Parathyroid adenoma (tissue), 2 donors: ENCODE data around the gene EPS8L2.

Experiments used
- H2AFZ ChIP-seq: fragments of 300-600 bp; sonication (generic); one replicate; pipeline ENCODE4 v1.7.0; 2017; ENCODE audit warnings: antibody characterized with exemption, mild to moderate bottlenecking
- H3K27ac ChIP-seq: fragments of 300-600 bp; sonication (generic); one replicate; pipeline ENCODE4 v1.7.0; 2017
- H3K27me3 ChIP-seq: fragments of 300-600 bp; sonication (generic); one replicate; pipeline ENCODE4 v1.7.0; 2017; ENCODE audit warnings: low read length; ENCODE audit not compliant: control insufficient read depth, insufficient read depth
- H3K36me3 ChIP-seq: fragments of 300-600 bp; sonication (generic); one replicate; pipeline ENCODE4 v1.7.0; 2017; ENCODE audit warnings: low read length; ENCODE audit not compliant: control insufficient read depth, insufficient read depth
- H3K4me1 ChIP-seq: fragments of 300-600 bp; sonication (generic); one replicate; pipeline ENCODE4 v1.7.0; 2017; ENCODE audit warnings: control low read depth
- H3K4me2 ChIP-seq: fragments of 300-600 bp; sonication (generic); one replicate; pipeline ENCODE4 v1.7.0; 2017; ENCODE audit warnings: low read length
- H3K4me3 ChIP-seq: fragments of 300-600 bp; sonication (generic); one replicate; pipeline ENCODE4 v1.7.0; 2017; ENCODE audit warnings: low read depth, low read length
- H3K79me2 ChIP-seq: fragments of 300-600 bp; sonication (generic); one replicate; pipeline ENCODE4 v1.7.0; 2017; ENCODE audit warnings: control low read depth
- H3K9ac ChIP-seq: fragments of 300-600 bp; sonication (generic); one replicate; pipeline ENCODE4 v1.7.0; 2017; ENCODE audit warnings: mild to moderate bottlenecking
- H3K9me3 ChIP-seq: fragments of 300-600 bp; sonication (generic); one replicate; pipeline ENCODE4 v1.7.0; 2017; ENCODE audit warnings: low read length; ENCODE audit not compliant: control insufficient read depth
- TF ChIP-seq, protein P1 (sequence below): fragments of 300-600 bp; sonication (generic); IDR thresholded peaks from one replicate; pipeline ENCODE4 v1.7.0; 2017; ENCODE audit warnings: antibody characterized with exemption, mild to moderate bottlenecking
- donor health status: primary hyperparathyroidism.

The EPS8L2 gene

DNA sequence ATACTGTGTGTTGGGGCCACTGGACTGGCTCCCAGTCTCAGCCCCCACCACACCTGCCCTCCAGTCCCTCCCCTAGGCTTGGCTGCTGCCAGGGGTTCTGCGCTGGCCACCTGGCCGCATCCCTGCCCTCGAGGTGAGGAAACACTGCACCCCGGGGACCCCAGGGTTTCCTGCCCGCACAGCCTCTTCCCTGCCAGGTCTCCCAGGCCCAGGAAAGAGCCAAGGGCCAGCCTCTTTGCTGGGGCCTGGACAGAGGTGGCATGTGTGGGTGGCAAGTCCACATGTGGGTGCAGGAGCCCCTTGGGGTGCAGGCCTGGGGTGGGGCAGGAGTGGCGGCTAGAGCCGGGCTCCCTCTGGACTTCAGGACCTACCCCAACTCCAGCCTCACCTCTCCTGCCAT lies 2.5 kb downstream of the EPS8L2 start:
- no peak overlapping the region for H3K4me2 ChIP-seq
- no peak overlapping the region for H3K9ac ChIP-seq
- no peaks in the 10 kb centered on the region for H3K9me3 ChIP-seq
- no peaks in the 10 kb centered on the region for H3K79me2 ChIP-seq
- no peak overlapping the region for H3K4me3 ChIP-seq
- no peaks in the 10 kb centered on the region for H3K27me3 ChIP-seq
- no peak overlapping the region for H3K27ac ChIP-seq
- no peaks in the 10 kb centered on the region for H3K36me3 ChIP-seq
- no peaks in the 10 kb centered on the region for H3K4me1 ChIP-seq
- TF ChIP-seq, protein P1, sequence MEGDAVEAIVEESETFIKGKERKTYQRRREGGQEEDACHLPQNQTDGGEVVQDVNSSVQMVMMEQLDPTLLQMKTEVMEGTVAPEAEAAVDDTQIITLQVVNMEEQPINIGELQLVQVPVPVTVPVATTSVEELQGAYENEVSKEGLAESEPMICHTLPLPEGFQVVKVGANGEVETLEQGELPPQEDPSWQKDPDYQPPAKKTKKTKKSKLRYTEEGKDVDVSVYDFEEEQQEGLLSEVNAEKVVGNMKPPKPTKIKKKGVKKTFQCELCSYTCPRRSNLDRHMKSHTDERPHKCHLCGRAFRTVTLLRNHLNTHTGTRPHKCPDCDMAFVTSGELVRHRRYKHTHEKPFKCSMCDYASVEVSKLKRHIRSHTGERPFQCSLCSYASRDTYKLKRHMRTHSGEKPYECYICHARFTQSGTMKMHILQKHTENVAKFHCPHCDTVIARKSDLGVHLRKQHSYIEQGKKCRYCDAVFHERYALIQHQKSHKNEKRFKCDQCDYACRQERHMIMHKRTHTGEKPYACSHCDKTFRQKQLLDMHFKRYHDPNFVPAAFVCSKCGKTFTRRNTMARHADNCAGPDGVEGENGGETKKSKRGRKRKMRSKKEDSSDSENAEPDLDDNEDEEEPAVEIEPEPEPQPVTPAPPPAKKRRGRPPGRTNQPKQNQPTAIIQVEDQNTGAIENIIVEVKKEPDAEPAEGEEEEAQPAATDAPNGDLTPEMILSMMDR, result no peak
- no peak overlapping the region for H2AFZ ChIP-seq

DNA sequence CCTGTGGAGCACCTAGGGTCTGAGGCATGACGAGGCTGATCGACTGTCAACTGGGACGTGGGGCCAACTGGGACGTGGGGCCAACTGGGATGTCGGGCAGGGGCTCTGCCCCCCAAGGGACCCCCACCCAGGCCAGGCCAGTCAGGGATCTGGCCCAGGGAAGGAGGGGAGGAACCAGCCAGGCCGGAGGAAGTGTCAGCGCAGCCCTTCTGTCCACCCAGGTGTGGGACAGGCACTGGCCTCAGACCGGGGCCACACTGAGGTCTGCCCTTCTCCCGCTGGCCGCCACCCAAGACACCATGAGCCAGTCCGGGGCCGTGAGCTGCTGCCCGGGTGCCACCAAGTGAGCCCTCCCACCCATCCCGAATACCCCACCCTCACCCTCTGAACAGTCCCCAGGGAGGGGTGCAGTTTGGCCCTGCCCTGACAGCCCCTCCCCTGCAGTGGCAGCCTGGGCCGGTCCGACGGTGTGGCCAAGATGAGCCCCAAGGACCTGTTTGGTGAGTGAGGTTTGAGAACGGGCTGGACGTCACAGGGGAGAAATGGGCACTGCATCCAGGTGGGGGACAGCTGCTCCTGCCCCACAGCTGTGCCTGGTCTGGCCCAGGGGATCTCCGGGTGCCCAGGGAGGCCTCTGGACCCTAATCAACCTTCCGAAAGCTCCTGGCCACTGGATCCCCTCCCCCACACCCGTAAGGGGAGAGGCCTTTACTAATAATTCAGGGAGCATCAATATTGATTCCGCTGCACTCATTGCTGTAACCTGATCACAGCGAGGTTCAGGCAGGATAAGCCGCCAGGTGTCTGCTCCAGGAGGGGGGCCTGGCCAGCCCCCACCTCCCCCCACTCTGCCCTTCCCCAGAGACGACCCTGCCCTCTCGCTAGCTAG lies 3.3 kb downstream of the EPS8L2 start:
- no peak overlapping the region for H3K4me3 ChIP-seq
- no peaks in the 10 kb centered on the region for H3K79me2 ChIP-seq
- H3K36me3 ChIP-seq, result no peaks in the 10 kb centered on the region
- H3K9ac ChIP-seq, result no peak overlapping the region
- no peak overlapping the region for H2AFZ ChIP-seq
- H3K4me2 ChIP-seq, result no peak overlapping the region
- no peaks in the 10 kb centered on the region for H3K4me1 ChIP-seq
- no peaks in the 10 kb centered on the region for H3K27me3 ChIP-seq
- H3K27ac ChIP-seq, result no peak overlapping the region
- H3K9me3 ChIP-seq, result no peaks in the 10 kb centered on the region
- TF ChIP-seq, protein P1, result no peak

DNA sequence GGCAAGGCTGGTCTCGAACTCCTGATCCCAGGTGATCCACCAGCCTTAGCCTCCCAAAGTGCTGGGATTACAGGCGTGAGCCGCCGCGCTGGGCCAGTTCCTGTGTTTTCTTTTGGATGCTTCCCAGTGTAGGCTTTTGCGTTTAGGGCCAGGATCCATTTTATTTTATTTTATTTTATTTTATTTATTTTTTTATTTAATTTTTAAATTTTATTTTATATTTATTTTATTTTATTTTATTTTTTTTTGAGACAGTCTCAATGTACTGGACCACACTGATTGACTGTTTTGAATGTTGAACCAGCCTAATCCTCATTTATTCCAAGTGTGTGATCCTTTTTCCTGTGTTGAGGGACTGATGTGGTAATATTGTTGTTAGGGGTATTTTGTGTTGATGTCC lies 8.4 kb downstream of the EPS8L2 start:
- Histone ChIP-seq H3K79me2 (no peaks in the 10 kb centered on the region), H3K36me3 (no peaks in the 10 kb centered on the region), H3K4me1 (no peaks in the 10 kb centered on the region), H3K27me3 (no peaks in the 10 kb centered on the region), H3K4me3 (no peak overlapping the region), H3K4me2 (no peak overlapping the region), H3K9ac (no peak overlapping the region), H2AFZ (no peak overlapping the region), H3K27ac (no peak overlapping the region), H3K9me3 (no peaks in the 10 kb centered on the region)
- TF ChIP-seq, protein P1, result no peak

DNA sequence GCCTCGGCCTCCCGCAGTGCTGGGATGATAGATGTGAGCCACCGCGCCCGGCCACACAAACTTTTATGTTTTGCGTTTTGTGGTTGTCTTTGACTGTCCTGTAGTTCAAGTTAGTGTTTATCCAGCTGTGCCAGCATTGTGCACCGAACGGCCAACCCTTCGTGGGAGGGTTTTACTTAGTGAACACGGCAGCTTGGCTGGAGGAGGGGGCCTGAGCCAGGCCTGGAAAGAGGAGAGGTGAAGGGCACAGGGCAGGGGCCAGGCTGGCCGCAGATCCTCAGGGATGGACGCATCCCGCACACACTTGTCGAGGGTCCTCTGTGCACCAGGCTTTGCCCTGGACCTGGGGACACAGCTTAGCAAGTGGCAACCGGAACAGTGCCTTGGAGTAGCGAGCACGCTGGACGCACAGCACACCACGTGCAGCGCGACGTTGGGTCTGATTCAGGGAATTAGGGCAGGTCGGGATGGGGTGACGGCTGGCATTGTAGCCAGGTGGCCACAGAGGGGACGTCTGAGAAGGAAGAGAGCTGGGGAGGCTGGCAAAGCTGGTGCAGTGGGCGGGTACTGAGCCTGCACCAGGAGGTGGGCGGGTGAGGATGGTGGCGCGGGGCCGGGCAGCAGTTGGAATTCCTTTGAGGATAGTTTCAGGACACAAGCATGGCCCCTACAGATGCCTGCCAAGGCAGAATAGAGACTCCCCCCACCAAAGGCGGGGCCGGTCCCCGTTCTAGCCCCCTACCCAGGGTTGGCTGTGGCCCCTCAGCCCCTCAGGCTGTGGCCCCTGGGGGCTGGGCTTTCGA lies 13.4 kb downstream of the EPS8L2 start:
- TF ChIP-seq, protein P1, result no peak
- Histone ChIP-seq H3K9me3 (no peaks in the 10 kb centered on the region), H3K27ac (no peak overlapping the region), H3K4me3 (no peak overlapping the region), H3K4me2 (no peak overlapping the region), H3K27me3 (no peaks in the 10 kb centered on the region), H3K4me1 (no peaks in the 10 kb centered on the region), H3K79me2 (no peaks in the 10 kb centered on the region), H2AFZ (no peak overlapping the region), H3K36me3 (no peaks in the 10 kb centered on the region), H3K9ac (no peak overlapping the region)
